B cell (primary cell): ENCODE measurements around the gene LTO1. TPM values are rescaled to one million over a fixed set of nuclear protein-coding genes. Genes with fewer than 3 reads are reported as not detected.

ENCODE experiments used
- ATAC-seq: fragments of 200-7000 bp; cut with Tn5 transposase; one replicate; pipeline ENCODE4 v1.10.0; 2021; ENCODE audit warnings: low read depth, mild to moderate bottlenecking, moderate number of reproducible peaks, moderate library complexity
- CTCF ChIA-PET: fragments of 350-600 bp; sonication (Branson Sonifier 250); formaldehyde crosslinking; loops from one replicate; lab custom pipeline; 2021; ENCODE audit warnings: antibody characterized with exemption, inconsistent platforms; lab: Charles Lee
- POLR2A ChIA-PET: fragments of 350-600 bp; sonication (Branson Sonifier 250); formaldehyde crosslinking; loops from one replicate; lab custom pipeline; 2021; ENCODE audit warnings: antibody characterized with exemption; lab: Charles Lee
- DNase-seq: peaks from one replicate; pipeline ENCODE4 v3.0.0; 2013
- H2AFZ ChIP-seq: 2 replicates; pipeline ENCODE4 v1.6.1; 2012; ENCODE audit warnings: mild to moderate bottlenecking, low read depth, low read length; ENCODE audit not compliant: insufficient read depth, poor library complexity, severe bottlenecking
- H3K27ac ChIP-seq, 2 donors: 1 replicate in 1 of 2; 2 replicates in 1 of 2; pipeline ENCODE4 v1.5.1; 2012 to 2013; ENCODE audit warnings: low read length in 2 of 2, mild to moderate bottlenecking in 2 of 2, moderate library complexity in 1 of 2
- H3K27me3 ChIP-seq, 4 experiments: fragments of 200-600 bp in 1 of 4; sonication (generic) in 1 of 4; replicated peaks in 1 of 4; 1 replicate in 2 of 4; 2 replicates in 2 of 4; pipeline versions ENCODE4 v1.6.1 to v1.7.0; 2013 to 2016; ENCODE audit warnings: low read length in 3 of 4, mild to moderate bottlenecking in 2 of 4, mixed read lengths in 1 of 4, moderate library complexity in 1 of 4; ENCODE audit not compliant: insufficient read depth in 4 of 4, control insufficient read depth in 3 of 4; ENCODE audit errors: control extremely low read depth in 1 of 4
- H3K36me3 ChIP-seq, 2 experiments: replicated peaks in 1 of 2; 1 replicate in 1 of 2; 2 replicates in 1 of 2; pipeline versions ENCODE4 v1.6.1 to v1.7.1; 2013; ENCODE audit warnings: low read length in 1 of 2; ENCODE audit not compliant: insufficient read depth in 2 of 2, control insufficient read depth in 1 of 2; ENCODE audit errors: control extremely low read depth in 1 of 2, extremely low read depth in 1 of 2
- H3K4me1 ChIP-seq, 2 donors: fragments of 200-600 bp in 1 of 2; sonication (generic) in 1 of 2; 1 replicate in 1 of 2; 2 replicates in 1 of 2; pipeline versions ENCODE4 v1.5.1 to v1.6.1; 2013 to 2017; ENCODE audit warnings: low read length in 2 of 2; ENCODE audit not compliant: control insufficient read depth in 2 of 2, insufficient read depth in 2 of 2
- H3K4me2 ChIP-seq: replicated peaks from 2 replicates; pipeline ENCODE3; 2012; ENCODE audit warnings: mild to moderate bottlenecking, low read depth, low read length; ENCODE audit not compliant: poor library complexity, severe bottlenecking
- H3K4me3 ChIP-seq, 5 experiments: fragments of 200-600 bp in 1 of 5; sonication (generic) in 1 of 5; 1 replicate in 3 of 5; 2 replicates in 2 of 5; pipeline versions ENCODE4 v1.5.1 to v1.7.0; 2011 to 2016; ENCODE audit warnings: low read length in 4 of 5, mild to moderate bottlenecking in 4 of 5, low read depth in 2 of 5, control low read depth in 1 of 5, moderate library complexity in 1 of 5; ENCODE audit not compliant: insufficient read depth in 1 of 5; ENCODE audit errors: control extremely low read depth in 1 of 5, extremely low read depth in 1 of 5
- H3K79me2 ChIP-seq: fragments of 200-600 bp; sonication (generic); one replicate; pipeline ENCODE4 v1.6.0; 2016; ENCODE audit warnings: low read length; ENCODE audit not compliant: control insufficient read depth, insufficient read depth
- H3K9ac ChIP-seq: fragments of 200-600 bp; sonication (generic); 2 replicates; pipeline ENCODE4 v1.6.1; 2017; ENCODE audit warnings: mild to moderate bottlenecking, low read length, moderate library complexity
- H3K9me3 ChIP-seq, 3 donors: one replicate each; pipeline versions ENCODE4 v1.6.1 to v1.7.1; 2013; ENCODE audit warnings: low read length in 2 of 3; ENCODE audit not compliant: control insufficient read depth in 2 of 3, insufficient read depth in 1 of 3; ENCODE audit errors: control extremely low read depth in 1 of 3
- H4K20me1 ChIP-seq: 2 replicates; pipeline ENCODE4 v1.6.0; 2012; ENCODE audit warnings: mild to moderate bottlenecking, low read length; ENCODE audit not compliant: insufficient read depth, control insufficient read depth, poor library complexity, severe bottlenecking
- H3K27ac Mint-ChIP-seq: one replicate; pipeline ENCODE4 v1.8.0; 2021; ENCODE audit warnings: mixed read lengths
- H3K27me3 Mint-ChIP-seq: one replicate; pipeline ENCODE4 v1.8.0; 2021; ENCODE audit warnings: mixed read lengths
- H3K4me1 Mint-ChIP-seq: one replicate; pipeline ENCODE4 v1.8.0; 2021; ENCODE audit warnings: mixed read lengths
- H3K4me3 Mint-ChIP-seq: one replicate; pipeline ENCODE4 v1.8.0; 2021; ENCODE audit warnings: mixed read lengths
- H3K9me3 Mint-ChIP-seq: one replicate; pipeline ENCODE4 v1.8.0; 2022; ENCODE audit warnings: mixed read lengths; ENCODE audit not compliant: insufficient read depth
- EZH2 ChIP-seq: IDR thresholded peaks from 2 replicates; pipeline ENCODE4 v1.6.1; 2012; ENCODE audit warnings: borderline replicate concordance, low read depth, mild to moderate bottlenecking, moderate library complexity, low read length; ENCODE audit not compliant: insufficient read depth, poor library complexity, severe bottlenecking
- WGBS: methylation state at CpG from one replicate; pipeline ENCODE4 v1.1.5; 2013; ENCODE audit warnings: missing lambda C conversion rate; ENCODE audit not compliant: insufficient coverage; 5-methylcytosine and 5-hydroxymethylcytosine counted together
- intact Hi-C: fragments of 100-400 bp; cut with micrococcal nuclease; formaldehyde crosslinking; loops from one replicate; pipeline ENCODE4 v1.10.0; 2022
- polyA plus RNA-seq: library from polyadenylated mRNA; depleted of rRNA; stranded (reverse); fragments of >200 nt; gene quantifications from 2 replicates; pipeline ENCODE4 v1.2.3, GENCODE V29; 2012
- total RNA-seq, 2 donors: library from RNA; stranded (reverse); fragments of 120-200 nt in 1 of 2; gene quantifications; 1 replicate in 1 of 2; 2 replicates in 1 of 2; pipeline versions ENCODE4 v1.2.3 to v1.2.4, GENCODE V29; 2013 to 2022
- TF ChIP-seq, protein P1 (sequence below): fragments of 200-600 bp; IDR thresholded peaks from one replicate; pipeline ENCODE4 v1.8.0; 2022; ENCODE audit warnings: antibody characterized with exemption, mild to moderate bottlenecking

The LTO1 gene
- total and polyA plus RNA-seq, 2 donors (not counting 1 experiment from before 2014, with no cell fraction given), result 44.4 to 68.8 TPM

DNA sequence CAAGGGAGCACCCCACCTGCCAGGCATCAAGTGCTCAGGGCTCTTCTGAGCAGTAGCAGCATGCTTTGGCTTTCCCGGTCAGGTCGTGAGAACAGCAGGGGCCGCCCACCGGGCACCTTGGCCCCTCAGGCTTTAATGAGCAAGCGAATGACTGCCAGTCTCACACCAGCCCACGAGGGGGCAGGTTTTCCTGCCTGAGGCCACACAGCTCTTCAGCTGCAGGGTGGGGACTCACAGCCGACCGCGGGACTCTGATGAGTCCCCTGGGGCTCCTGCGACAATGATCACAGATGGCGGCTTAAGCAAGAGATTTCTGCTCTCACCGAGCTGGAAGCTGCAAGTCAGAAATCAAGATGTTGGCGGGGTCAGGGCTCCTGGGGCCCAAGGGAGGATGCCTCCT is 43.0 kb upstream of the LTO1 start:
- Mint-ChIP-seq H3K27ac (no peak overlapping the region), H3K4me1 (peaks cover 6% of the 10 kb centered on the region), H3K9me3 (no peaks in the 10 kb centered on the region), H3K27me3 (peaks cover 31% of the 10 kb centered on the region), H3K4me3 (no peak overlapping the region)
- H4K20me1 ChIP-seq, result no peaks in the 10 kb centered on the region
- ChIA-PET CTCF (interaction anchor here (1.0 kb wide), 1 partner anchor 171 kb away, joined by 3 read pairs; no protein-coding TSS in a partner anchor), POLR2A (no interaction called here)
- no peak overlapping the region for H3K4me3 ChIP-seq
- 2% methylated on average over 13 of the region's 13 CpGs for WGBS
- intact Hi-C loops, result no loop called here
- no peak overlapping the region for H3K9ac ChIP-seq
- H3K27me3 ChIP-seq, result peaks cover 0 to 55% (median 11%) of the 10 kb centered on the region in 4 experiments
- DNase-seq (peak; percentile 58), ATAC-seq (peak; percentile 68)
- no peaks in the 10 kb centered on the region for H3K79me2 ChIP-seq
- peaks cover 0 to 22% (median 0%) of the 10 kb centered on the region in 3 donors for H3K9me3 ChIP-seq
- H3K27ac ChIP-seq, result no peak overlapping the region
- H3K4me1 ChIP-seq, result peaks cover 7% of the 10 kb centered on the region in 2 donors
- no peak for TF ChIP-seq EZH2
- TF ChIP-seq, protein P1, sequence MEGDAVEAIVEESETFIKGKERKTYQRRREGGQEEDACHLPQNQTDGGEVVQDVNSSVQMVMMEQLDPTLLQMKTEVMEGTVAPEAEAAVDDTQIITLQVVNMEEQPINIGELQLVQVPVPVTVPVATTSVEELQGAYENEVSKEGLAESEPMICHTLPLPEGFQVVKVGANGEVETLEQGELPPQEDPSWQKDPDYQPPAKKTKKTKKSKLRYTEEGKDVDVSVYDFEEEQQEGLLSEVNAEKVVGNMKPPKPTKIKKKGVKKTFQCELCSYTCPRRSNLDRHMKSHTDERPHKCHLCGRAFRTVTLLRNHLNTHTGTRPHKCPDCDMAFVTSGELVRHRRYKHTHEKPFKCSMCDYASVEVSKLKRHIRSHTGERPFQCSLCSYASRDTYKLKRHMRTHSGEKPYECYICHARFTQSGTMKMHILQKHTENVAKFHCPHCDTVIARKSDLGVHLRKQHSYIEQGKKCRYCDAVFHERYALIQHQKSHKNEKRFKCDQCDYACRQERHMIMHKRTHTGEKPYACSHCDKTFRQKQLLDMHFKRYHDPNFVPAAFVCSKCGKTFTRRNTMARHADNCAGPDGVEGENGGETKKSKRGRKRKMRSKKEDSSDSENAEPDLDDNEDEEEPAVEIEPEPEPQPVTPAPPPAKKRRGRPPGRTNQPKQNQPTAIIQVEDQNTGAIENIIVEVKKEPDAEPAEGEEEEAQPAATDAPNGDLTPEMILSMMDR, result peak; percentile 50
- no peaks in the 10 kb centered on the region for H3K36me3 ChIP-seq
- no peak overlapping the region for H3K4me2 ChIP-seq
- H2AFZ ChIP-seq, result no peak overlapping the region

DNA sequence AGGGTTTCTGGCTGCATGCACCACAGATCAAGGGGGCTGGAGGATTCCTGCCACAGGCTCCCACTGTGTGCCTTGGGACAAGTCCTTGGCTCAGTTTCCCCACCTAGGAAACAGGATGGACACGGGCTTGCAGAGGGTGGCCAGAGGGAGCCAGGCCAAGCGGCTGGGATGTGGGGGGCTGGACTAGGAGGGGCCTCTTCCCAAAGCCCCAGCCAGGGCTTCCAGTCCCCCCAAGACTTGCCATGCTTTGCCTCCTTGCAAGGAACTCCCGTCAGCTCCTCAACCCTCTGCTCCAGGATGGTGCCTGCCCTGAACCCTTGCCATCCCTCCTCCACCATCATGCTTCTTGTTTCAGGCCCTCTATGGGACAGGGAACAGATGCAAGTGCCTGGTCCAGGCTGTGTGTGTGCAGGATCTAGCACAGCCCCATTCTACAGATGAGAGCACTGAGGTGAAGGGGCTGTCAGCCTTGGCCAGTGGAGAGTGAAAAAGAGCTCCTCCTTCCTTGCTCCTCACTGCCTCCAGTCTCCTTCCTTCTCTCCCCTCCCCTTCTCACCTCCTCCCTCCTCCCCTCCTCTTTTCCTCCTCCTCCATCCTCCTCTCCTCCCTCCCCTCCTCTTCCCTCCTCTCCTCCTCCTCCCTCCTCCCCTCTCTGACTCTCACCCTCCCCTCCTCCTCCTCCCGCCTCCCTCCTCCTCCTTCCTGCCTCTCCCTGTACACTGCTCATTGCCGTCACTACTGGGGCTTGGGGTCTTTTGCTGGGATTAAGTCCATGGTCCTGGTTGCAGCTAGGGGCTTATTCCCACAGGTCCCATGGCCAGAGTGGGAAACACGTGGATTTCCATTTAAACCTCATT is 42.0 kb upstream of the LTO1 start:
- ATAC-seq, result no peak
- Histone ChIP-seq H2AFZ (no peak overlapping the region), H3K27ac (no peak overlapping the region), H3K4me3 (no peak overlapping the region), H3K9ac (no peak overlapping the region), H3K27me3 (peaks cover 0 to 56% (median 14%) of the 10 kb centered on the region in 4 experiments), H3K4me1 (peaks cover 8 to 12% of the 10 kb centered on the region in 2 donors), H3K4me2 (no peak overlapping the region), H3K9me3 (peaks cover 0 to 29% (median 0%) of the 10 kb centered on the region in 3 donors), H3K79me2 (no peaks in the 10 kb centered on the region), H4K20me1 (no peaks in the 10 kb centered on the region), H3K36me3 (no peaks in the 10 kb centered on the region)
- Mint-ChIP-seq H3K4me1 (peaks cover 7% of the 10 kb centered on the region), H3K27ac (peak overlapping the region; percentile 46), H3K9me3 (no peaks in the 10 kb centered on the region), H3K4me3 (no peak overlapping the region), H3K27me3 (peaks cover 26% of the 10 kb centered on the region)
- 53% methylated on average over 4 of the region's 6 CpGs for WGBS
- CTCF ChIA-PET, result no interaction called here
- no peak for TF ChIP-seq EZH2
- TF ChIP-seq, protein P1, result no peak
- intact Hi-C loops, result no loop called here
- DNase-seq, result no peak
- POLR2A ChIA-PET, result no interaction called here
